Measurements from ENCODE around the gene LNX2.

Gene LNX2

DNA sequence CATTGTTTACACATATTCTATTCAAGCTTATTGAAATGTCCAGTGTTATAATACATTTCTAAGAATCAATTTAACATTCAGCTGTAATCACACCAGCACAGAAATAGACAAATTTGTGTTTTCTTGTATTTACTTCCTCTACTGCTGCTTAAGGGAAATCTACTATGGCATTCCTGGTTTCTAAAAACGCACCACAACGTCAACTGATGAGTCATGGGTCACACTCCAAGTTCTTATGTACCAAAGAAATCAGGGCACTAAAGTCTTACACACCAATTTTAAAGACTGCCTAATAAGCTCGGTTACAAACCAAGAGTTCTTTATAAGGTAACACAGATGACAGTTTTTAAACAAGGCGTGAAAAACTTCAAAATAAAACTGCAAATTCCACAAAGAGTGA lies 13.2 kb downstream of the LNX2 start (continued):
- peak; percentile 60; the same call in 1 of the 2 replicates for TF ChIP-seq ZNF629 (tag by site-specific recombination; IDR thresholded peaks at IDR 0.05)

DNA sequence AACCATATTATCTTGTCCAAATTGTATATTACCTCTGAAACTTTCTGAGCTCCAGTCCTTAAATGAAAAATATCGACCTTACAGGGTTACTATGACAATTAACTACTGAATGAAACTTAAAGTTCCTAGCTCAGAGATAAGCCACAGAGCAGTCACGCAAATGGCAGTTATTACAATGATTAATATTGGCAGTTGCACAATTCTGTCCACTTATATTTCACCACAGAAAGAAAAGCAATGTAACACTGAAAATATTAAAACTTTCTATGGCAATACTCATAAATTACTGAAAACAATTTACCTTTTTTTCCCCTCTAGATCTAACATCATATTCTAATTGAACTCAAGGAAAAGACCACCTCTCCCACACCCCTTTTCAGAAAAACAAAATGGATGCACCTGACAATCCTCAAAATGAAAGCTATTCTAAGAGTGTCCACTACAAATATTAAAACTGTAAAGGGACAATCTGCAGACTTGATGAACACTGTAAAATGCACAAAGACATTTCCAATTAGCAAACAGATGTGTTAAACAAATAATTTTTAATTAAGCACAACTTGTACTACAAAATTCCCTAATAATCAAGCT lies 14.6 kb downstream of the LNX2 start:
- no peaks in the 10 kb centered on the region for H3K36me3 ChIP-seq (ENCODE audit: control insufficient read depth in 2 of 2, insufficient read depth in 1 of 2, low read length in 2 of 2)
- ChIA-PET POLR2A (interaction anchor here (1.2 to 2.7 kb wide), 2 partner anchors 12 to 15 kb away, joined by 3 to 7 read pairs; partner anchors contain the start of gene LNX2), CTCF (interaction anchor here (0.6 kb wide), 1 partner anchor 22 kb away, joined by 3 read pairs; no protein-coding TSS in a partner anchor)
- H3K4me1 ChIP-seq (ENCODE audit: control insufficient read depth, insufficient read depth, low read length) = peaks cover 8% of the 10 kb centered on the region
- H3K4me3 ChIP-seq (ENCODE audit: low read depth, low read length) = no peak overlapping the region
- H3K27ac ChIP-seq (ENCODE audit: extremely low read depth, low read depth, low read length) = no peak overlapping the region
- no peaks in the 10 kb centered on the region for H3K9me3 ChIP-seq (ENCODE audit: control insufficient read depth, insufficient read depth, low read depth, low read length)
- 0 out of 2 replicates have a peak, but pooled peaks have one; percentile 15 for TF ChIP-seq OSR2 (tag by site-specific recombination; IDR thresholded peaks at IDR 0.05)
- TF ChIP-seq, protein P1, sequence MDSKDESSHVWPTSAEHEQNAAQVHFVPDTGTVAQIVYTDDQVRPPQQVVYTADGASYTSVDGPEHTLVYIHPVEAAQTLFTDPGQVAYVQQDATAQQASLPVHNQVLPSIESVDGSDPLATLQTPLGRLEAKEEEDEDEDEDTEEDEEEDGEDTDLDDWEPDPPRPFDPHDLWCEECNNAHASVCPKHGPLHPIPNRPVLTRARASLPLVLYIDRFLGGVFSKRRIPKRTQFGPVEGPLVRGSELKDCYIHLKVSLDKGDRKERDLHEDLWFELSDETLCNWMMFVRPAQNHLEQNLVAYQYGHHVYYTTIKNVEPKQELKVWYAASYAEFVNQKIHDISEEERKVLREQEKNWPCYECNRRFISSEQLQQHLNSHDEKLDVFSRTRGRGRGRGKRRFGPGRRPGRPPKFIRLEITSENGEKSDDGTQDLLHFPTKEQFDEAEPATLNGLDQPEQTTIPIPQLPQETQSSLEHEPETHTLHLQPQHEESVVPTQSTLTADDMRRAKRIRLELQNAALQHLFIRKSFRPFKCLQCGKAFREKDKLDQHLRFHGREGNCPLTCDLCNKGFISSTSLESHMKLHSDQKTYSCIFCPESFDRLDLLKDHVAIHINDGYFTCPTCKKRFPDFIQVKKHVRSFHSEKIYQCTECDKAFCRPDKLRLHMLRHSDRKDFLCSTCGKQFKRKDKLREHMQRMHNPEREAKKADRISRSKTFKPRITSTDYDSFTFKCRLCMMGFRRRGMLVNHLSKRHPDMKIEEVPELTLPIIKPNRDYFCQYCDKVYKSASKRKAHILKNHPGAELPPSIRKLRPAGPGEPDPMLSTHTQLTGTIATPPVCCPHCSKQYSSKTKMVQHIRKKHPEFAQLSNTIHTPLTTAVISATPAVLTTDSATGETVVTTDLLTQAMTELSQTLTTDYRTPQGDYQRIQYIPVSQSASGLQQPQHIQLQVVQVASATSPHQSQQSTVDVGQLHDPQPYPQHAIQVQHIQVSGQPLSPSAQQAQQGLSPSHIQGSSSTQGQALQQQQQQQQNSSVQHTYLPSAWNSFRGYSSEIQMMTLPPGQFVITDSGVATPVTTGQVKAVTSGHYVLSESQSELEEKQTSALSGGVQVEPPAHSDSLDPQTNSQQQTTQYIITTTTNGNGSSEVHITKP (tag by site-specific recombination; IDR thresholded peaks at IDR 0.05) = peak; percentile 89
- TF ChIP-seq, protein P2, sequence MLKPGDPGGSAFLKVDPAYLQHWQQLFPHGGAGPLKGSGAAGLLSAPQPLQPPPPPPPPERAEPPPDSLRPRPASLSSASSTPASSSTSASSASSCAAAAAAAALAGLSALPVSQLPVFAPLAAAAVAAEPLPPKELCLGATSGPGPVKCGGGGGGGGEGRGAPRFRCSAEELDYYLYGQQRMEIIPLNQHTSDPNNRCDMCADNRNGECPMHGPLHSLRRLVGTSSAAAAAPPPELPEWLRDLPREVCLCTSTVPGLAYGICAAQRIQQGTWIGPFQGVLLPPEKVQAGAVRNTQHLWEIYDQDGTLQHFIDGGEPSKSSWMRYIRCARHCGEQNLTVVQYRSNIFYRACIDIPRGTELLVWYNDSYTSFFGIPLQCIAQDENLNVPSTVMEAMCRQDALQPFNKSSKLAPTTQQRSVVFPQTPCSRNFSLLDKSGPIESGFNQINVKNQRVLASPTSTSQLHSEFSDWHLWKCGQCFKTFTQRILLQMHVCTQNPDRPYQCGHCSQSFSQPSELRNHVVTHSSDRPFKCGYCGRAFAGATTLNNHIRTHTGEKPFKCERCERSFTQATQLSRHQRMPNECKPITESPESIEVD (tag by site-specific recombination; IDR thresholded peaks at IDR 0.05) = peak; percentile 78
- TF ChIP-seq ZNF629 (tag by site-specific recombination; IDR thresholded peaks at IDR 0.05) = no peak
- no peak for TF ChIP-seq ZNF560 (tag by site-specific recombination; IDR thresholded peaks at IDR 0.05; ENCODE audit: borderline replicate concordance)
- no peak for TF ChIP-seq ZBTB20 (tag by site-specific recombination; IDR thresholded peaks at IDR 0.05)
- peak; percentile 29 for TF ChIP-seq FEZF1 (tag by site-specific recombination; IDR thresholded peaks at IDR 0.05)
- 0 out of 2 replicates have a peak, but pooled peaks have one; percentile 35 for TF ChIP-seq TCF7L2 (IDR thresholded peaks at IDR 0.05; ENCODE audit: borderline replicate concordance, low read depth, low read length)
- TF ChIP-seq, protein P3, sequence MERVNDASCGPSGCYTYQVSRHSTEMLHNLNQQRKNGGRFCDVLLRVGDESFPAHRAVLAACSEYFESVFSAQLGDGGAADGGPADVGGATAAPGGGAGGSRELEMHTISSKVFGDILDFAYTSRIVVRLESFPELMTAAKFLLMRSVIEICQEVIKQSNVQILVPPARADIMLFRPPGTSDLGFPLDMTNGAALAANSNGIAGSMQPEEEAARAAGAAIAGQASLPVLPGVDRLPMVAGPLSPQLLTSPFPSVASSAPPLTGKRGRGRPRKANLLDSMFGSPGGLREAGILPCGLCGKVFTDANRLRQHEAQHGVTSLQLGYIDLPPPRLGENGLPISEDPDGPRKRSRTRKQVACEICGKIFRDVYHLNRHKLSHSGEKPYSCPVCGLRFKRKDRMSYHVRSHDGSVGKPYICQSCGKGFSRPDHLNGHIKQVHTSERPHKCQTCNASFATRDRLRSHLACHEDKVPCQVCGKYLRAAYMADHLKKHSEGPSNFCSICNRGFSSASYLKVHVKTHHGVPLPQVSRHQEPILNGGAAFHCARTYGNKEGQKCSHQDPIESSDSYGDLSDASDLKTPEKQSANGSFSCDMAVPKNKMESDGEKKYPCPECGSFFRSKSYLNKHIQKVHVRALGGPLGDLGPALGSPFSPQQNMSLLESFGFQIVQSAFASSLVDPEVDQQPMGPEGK (tag by site-specific recombination; IDR thresholded peaks at IDR 0.05) = no peak

DNA sequence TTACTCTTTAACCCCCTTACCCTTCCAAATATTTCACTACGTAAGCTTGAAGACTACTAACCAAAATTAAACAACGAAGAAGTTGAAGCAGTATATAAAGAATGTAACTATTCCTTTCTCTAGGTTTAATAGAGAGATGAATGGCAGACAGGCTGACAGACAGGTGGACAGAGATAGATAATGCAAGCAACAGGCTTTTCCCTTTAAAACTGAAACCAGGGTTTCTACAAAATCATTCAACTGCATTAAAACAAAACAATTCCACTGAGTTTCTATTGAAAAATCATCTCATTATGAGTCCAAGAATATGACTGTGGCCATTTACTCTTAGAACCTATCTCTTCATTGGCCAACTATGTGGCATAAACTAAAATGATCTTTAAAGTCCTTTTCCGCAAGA lies 15.2 kb downstream of the LNX2 start:
- Histone ChIP-seq H3K9me3 (ENCODE audit: control insufficient read depth, insufficient read depth, low read depth, low read length) (no peaks in the 10 kb centered on the region), H3K4me1 (ENCODE audit: control insufficient read depth, insufficient read depth, low read length) (peaks cover 8% of the 10 kb centered on the region), H3K27ac (ENCODE audit: extremely low read depth, low read depth, low read length) (no peak overlapping the region), H3K36me3 (ENCODE audit: control insufficient read depth in 2 of 2, insufficient read depth in 1 of 2, low read length in 2 of 2) (no peaks in the 10 kb centered on the region), H3K4me3 (ENCODE audit: low read depth, low read length) (no peak overlapping the region)
- ChIA-PET CTCF (no interaction called here), POLR2A (interaction anchor here (1.2 to 2.7 kb wide), 2 partner anchors 13 to 16 kb away, joined by 3 to 7 read pairs; partner anchors contain the start of gene LNX2)
- TF ChIP-seq ZNF155 (tag by site-specific recombination; IDR thresholded peaks at IDR 0.05) (no peak), ZNF202 (tag by site-specific recombination; IDR thresholded peaks at IDR 0.05; ENCODE audit: borderline replicate concordance) (no peak)
- TF ChIP-seq, protein P4, sequence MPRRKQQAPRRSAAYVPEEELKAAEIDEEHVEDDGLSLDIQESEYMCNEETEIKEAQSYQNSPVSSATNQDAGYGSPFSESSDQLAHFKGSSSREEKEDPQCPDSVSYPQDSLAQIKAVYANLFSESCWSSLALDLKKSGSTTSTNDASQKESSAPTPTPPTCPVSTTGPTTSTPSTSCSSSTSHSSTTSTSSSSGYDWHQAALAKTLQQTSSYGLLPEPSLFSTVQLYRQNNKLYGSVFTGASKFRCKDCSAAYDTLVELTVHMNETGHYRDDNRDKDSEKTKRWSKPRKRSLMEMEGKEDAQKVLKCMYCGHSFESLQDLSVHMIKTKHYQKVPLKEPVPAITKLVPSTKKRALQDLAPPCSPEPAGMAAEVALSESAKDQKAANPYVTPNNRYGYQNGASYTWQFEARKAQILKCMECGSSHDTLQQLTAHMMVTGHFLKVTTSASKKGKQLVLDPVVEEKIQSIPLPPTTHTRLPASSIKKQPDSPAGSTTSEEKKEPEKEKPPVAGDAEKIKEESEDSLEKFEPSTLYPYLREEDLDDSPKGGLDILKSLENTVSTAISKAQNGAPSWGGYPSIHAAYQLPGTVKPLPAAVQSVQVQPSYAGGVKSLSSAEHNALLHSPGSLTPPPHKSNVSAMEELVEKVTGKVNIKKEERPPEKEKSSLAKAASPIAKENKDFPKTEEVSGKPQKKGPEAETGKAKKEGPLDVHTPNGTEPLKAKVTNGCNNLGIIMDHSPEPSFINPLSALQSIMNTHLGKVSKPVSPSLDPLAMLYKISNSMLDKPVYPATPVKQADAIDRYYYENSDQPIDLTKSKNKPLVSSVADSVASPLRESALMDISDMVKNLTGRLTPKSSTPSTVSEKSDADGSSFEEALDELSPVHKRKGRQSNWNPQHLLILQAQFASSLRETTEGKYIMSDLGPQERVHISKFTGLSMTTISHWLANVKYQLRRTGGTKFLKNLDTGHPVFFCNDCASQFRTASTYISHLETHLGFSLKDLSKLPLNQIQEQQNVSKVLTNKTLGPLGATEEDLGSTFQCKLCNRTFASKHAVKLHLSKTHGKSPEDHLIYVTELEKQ (tag by site-specific recombination; IDR thresholded peaks at IDR 0.05; ENCODE audit: borderline replicate concordance) = no peak
- TF ChIP-seq, protein P5, sequence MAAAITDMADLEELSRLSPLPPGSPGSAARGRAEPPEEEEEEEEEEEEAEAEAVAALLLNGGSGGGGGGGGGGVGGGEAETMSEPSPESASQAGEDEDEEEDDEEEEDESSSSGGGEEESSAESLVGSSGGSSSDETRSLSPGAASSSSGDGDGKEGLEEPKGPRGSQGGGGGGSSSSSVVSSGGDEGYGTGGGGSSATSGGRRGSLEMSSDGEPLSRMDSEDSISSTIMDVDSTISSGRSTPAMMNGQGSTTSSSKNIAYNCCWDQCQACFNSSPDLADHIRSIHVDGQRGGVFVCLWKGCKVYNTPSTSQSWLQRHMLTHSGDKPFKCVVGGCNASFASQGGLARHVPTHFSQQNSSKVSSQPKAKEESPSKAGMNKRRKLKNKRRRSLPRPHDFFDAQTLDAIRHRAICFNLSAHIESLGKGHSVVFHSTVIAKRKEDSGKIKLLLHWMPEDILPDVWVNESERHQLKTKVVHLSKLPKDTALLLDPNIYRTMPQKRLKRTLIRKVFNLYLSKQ (tag by site-specific recombination; IDR thresholded peaks at IDR 0.05; ENCODE audit: borderline replicate concordance) = no peak
- TF ChIP-seq, protein P6, sequence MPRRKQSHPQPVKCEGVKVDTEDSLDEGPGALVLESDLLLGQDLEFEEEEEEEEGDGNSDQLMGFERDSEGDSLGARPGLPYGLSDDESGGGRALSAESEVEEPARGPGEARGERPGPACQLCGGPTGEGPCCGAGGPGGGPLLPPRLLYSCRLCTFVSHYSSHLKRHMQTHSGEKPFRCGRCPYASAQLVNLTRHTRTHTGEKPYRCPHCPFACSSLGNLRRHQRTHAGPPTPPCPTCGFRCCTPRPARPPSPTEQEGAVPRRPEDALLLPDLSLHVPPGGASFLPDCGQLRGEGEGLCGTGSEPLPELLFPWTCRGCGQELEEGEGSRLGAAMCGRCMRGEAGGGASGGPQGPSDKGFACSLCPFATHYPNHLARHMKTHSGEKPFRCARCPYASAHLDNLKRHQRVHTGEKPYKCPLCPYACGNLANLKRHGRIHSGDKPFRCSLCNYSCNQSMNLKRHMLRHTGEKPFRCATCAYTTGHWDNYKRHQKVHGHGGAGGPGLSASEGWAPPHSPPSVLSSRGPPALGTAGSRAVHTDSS (tag by site-specific recombination; IDR thresholded peaks at IDR 0.05) = no peak

Measured in HEK293 (cell line).